HG03159 (cell line): ENCODE data around the gene NDUFS7.

Experiments used
- ATAC-seq: cut with Tn5 transposase; IDR thresholded peaks from one replicate; pipeline ENCODE4 v1.9.1; 2021; ENCODE audit warnings: mild to moderate bottlenecking, moderate library complexity; ENCODE audit not compliant: unreplicated experiment

The NDUFS7 gene

GRCh38 chr19:1383312-1384084 lies at the start of gene NDUFS7:
Gene NDUFS7 (plus strand): TSS chr19:1383907. CDS start chr19:1383927, 20 bp downstream.
- ATAC-seq = peak; percentile 73

- ATAC-seq = no peak
These were observed 47.5 kb upstream of the NDUFS7 start for GRCh38 chr19:1336079-1336684.

- ATAC-seq = no peak
These were observed 42.8 kb upstream of the NDUFS7 start for GRCh38 chr19:1340681-1341469.

- ATAC-seq = no peak
These were observed 40.7 kb upstream of the NDUFS7 start for GRCh38 chr19:1343041-1343440.

GRCh38 chr19:1349211-1349610 lies 34.5 kb upstream of the NDUFS7 start:
- no peak for ATAC-seq

- no peak for ATAC-seq
These were observed 32.8 kb upstream of the NDUFS7 start for GRCh38 chr19:1350867-1351266.

- no peak for ATAC-seq
These were observed 32.3 kb upstream of the NDUFS7 start for GRCh38 chr19:1351381-1351851.

GRCh38 chr19:1353144-1353543 lies 30.6 kb upstream of the NDUFS7 start:
- ATAC-seq = no peak

GRCh38 chr19:1354970-1355567 lies 28.6 kb upstream of the NDUFS7 start:
- ATAC-seq = peak; percentile 30

GRCh38 chr19:1355568-1356507 lies 27.9 kb upstream of the NDUFS7 start:
- ATAC-seq = no peak

GRCh38 chr19:1356508-1356865 lies 27.2 kb upstream of the NDUFS7 start:
- ATAC-seq = no peak

- ATAC-seq = no peak
These were observed 26.1 kb upstream of the NDUFS7 start for GRCh38 chr19:1357531-1358109.

GRCh38 chr19:1360126-1360817 lies 23.4 kb upstream of the NDUFS7 start:
- ATAC-seq = no peak

- no peak for ATAC-seq
These were observed 22.8 kb upstream of the NDUFS7 start for GRCh38 chr19:1360818-1361461.

- no peak for ATAC-seq
These were observed 21.9 kb upstream of the NDUFS7 start for GRCh38 chr19:1361601-1362386.

GRCh38 chr19:1362387-1363257 lies 21.1 kb upstream of the NDUFS7 start:
- no peak for ATAC-seq

GRCh38 chr19:1363599-1363998 lies 20.1 kb upstream of the NDUFS7 start:
- ATAC-seq = no peak
